ENCODE measurements around the gene KRTAP2-2. TPM values are rescaled to one million over a fixed set of nuclear protein-coding genes. Genes with fewer than 3 reads are reported as not detected.
"Not testable (repeated sequence)": the region's sequence is repeated elsewhere in the genome, so short reads cannot be mapped to it uniquely, and the experiment has no call there.

KRTAP2-2 gene
- total RNA-seq, 1 donor from 2014 or later = not detected

- no peak for TF ChIP-seq CTCF (IDR thresholded peaks at IDR 0.05)
Observed at GRCh38 chr17:41096055-41096454, 41.0 kb upstream of the KRTAP2-2 start.

GRCh38 chr17:41088760-41089352 is 33.8 kb upstream of the KRTAP2-2 start:
- H3K36me3 ChIP-seq; H3K4me3 ChIP-seq; intact Hi-C loops (cut with DNase I); H3K9me3 ChIP-seq; DNase-seq (ENCODE audit: low spot score in 2 of 2); H3K27me3 ChIP-seq; H3K4me1 ChIP-seq; H3K27ac ChIP-seq: not testable (repeated sequence)

More at GRCh38 chr17:41096055-41096454, 41.0 kb upstream of the KRTAP2-2 start:
- Histone ChIP-seq H3K27me3 (no peaks in the 10 kb centered on the region), H3K4me1 (no peaks in the 10 kb centered on the region), H3K36me3 (no peaks in the 10 kb centered on the region), H3K4me3 (no peak overlapping the region), H3K27ac (no peak overlapping the region), H3K9me3 (no peaks in the 10 kb centered on the region)
- intact Hi-C loops (cut with DNase I) = no loop called here
- no peak for DNase-seq (ENCODE audit: low spot score in 2 of 2)

GRCh38 chr17:41084100-41084856 is 29.2 kb upstream of the KRTAP2-2 start, which contains the start of gene KRTAP4-7:
Gene KRTAP4-7 (plus strand): TSS chr17:41084150. CDS start chr17:41084207, 57 bp downstream.
- H3K9me3 ChIP-seq; H3K4me3 ChIP-seq; H3K36me3 ChIP-seq; H3K4me1 ChIP-seq; DNase-seq (ENCODE audit: low spot score in 2 of 2); intact Hi-C loops (cut with DNase I); H3K27ac ChIP-seq; H3K27me3 ChIP-seq: not testable (repeated sequence)

- intact Hi-C loops (cut with DNase I); H3K4me1 ChIP-seq; H3K27me3 ChIP-seq; H3K4me3 ChIP-seq; DNase-seq (ENCODE audit: low spot score in 2 of 2); H3K9me3 ChIP-seq; H3K36me3 ChIP-seq; H3K27ac ChIP-seq: not testable (repeated sequence)
Observed at GRCh38 chr17:41083427-41083826, 28.4 kb upstream of the KRTAP2-2 start.

- intact Hi-C loops (cut with DNase I) = no loop called here
- no peaks in the 10 kb centered on the region for H3K9me3 ChIP-seq
- H3K27ac ChIP-seq = no peak overlapping the region
- H3K4me3 ChIP-seq = no peak overlapping the region
- DNase-seq (ENCODE audit: low spot score in 2 of 2) = no peak
- no peaks in the 10 kb centered on the region for H3K4me1 ChIP-seq
- no peaks in the 10 kb centered on the region for H3K36me3 ChIP-seq
- H3K27me3 ChIP-seq = no peaks in the 10 kb centered on the region
- TF ChIP-seq CTCF (IDR thresholded peaks at IDR 0.05) = no peak
Observed at GRCh38 chr17:41082626-41083025, 27.6 kb upstream of the KRTAP2-2 start.

- intact Hi-C loops (cut with DNase I) = no loop called here
- no peak overlapping the region for H3K27ac ChIP-seq
- no peaks in the 10 kb centered on the region for H3K9me3 ChIP-seq
- H3K4me3 ChIP-seq = no peak overlapping the region
- TF ChIP-seq CTCF (IDR thresholded peaks at IDR 0.05) = no peak
- DNase-seq (ENCODE audit: low spot score in 2 of 2) = no peak
- no peaks in the 10 kb centered on the region for H3K27me3 ChIP-seq
- no peaks in the 10 kb centered on the region for H3K4me1 ChIP-seq
- no peaks in the 10 kb centered on the region for H3K36me3 ChIP-seq
Observed at GRCh38 chr17:41076788-41077187, 21.8 kb upstream of the KRTAP2-2 start.

- H3K27ac ChIP-seq = no peak overlapping the region
- no peak for TF ChIP-seq CTCF (IDR thresholded peaks at IDR 0.05)
- no peaks in the 10 kb centered on the region for H3K9me3 ChIP-seq
- no peaks in the 10 kb centered on the region for H3K27me3 ChIP-seq
- no peaks in the 10 kb centered on the region for H3K36me3 ChIP-seq
- no peaks in the 10 kb centered on the region for H3K4me1 ChIP-seq
- DNase-seq (ENCODE audit: low spot score in 2 of 2) = no peak
- H3K4me3 ChIP-seq = no peak overlapping the region
- intact Hi-C loops (cut with DNase I) = no loop called here
Observed at GRCh38 chr17:41073676-41074075, 18.6 kb upstream of the KRTAP2-2 start.

Measured in ascending aorta (tissue), 2 donors.